ENCODE measurements around the gene TRAF7. TPM values are rescaled to one million over a fixed set of nuclear protein-coding genes. Genes with fewer than 3 reads are reported as not detected.

TRAF7 gene
- total and polyA plus RNA-seq, 2 of the 13 experiments (the other 11 are each of a cell fraction or from before 2014, with no cell fraction given), result 47.9 to 65.6 TPM

- H3K4me2 ChIP-seq (ENCODE audit: low read depth, low read length), result no peak overlapping the region
- ChIA-PET POLR2A (no interaction called here), CTCF (ENCODE audit: low intra/inter-chr PET ratio, low total read pairs) (no interaction called here)
- H3K9me3 ChIP-seq (ENCODE audit: low read length), result no peaks in the 10 kb centered on the region
- H3K79me2 ChIP-seq (ENCODE audit: insufficient read depth, low read length), result no peaks in the 10 kb centered on the region
- DNase-seq (ENCODE audit: low spot score) (no peak), ATAC-seq (no peak), FAIRE-seq (no peak)
- H3K36me3 ChIP-seq (replicated peaks in 1 of 2; ENCODE audit: control insufficient read depth in 1 of 2, insufficient read depth in 2 of 2, low read length in 2 of 2), result peaks cover 17 to 49% of the 10 kb centered on the region in 2 experiments; a peak in 3 of 5 replicates
- WGBS (ENCODE audit: low lambda C conversion rate), result 96% methylated on average over 21 of the region's 47 CpGs
- H4K20me1 ChIP-seq (ENCODE audit: insufficient read depth, low read length), result no peaks in the 10 kb centered on the region
- H3K4me1 ChIP-seq (ENCODE audit: insufficient read depth, low read length), result peaks cover 8% of the 10 kb centered on the region
- in situ Hi-C loops (cut with HindIII; ENCODE audit: extremely low pct_ligation_motif_present, low pct_unique_long_range_greater_than_20kb), result no loop called here
- intact Hi-C loops (cut with micrococcal nuclease; ENCODE audit: unreplicated experiment), result no loop called here
- no peak overlapping the region for H3K27ac ChIP-seq (ENCODE audit: extremely low read length, insufficient read depth, low read length)
- no TSS peak for BruUV-seq (replicated peaks)
- no peak overlapping the region for H2AFZ ChIP-seq (ENCODE audit: low read length)
- no peak overlapping the region for H3K4me3 ChIP-seq (replicated peaks in 1 of 3; ENCODE audit: insufficient read depth in 1 of 3, low read depth in 2 of 3, low read length in 3 of 3)
- no peaks in the 10 kb centered on the region for H3K27me3 ChIP-seq (ENCODE audit: control insufficient read depth in 1 of 2, insufficient read depth in 2 of 2, low read length in 2 of 2)
- no peak overlapping the region for H3K9ac ChIP-seq (ENCODE audit: insufficient read depth, low read depth, low read length)
- TF ChIP-seq, protein P1, sequence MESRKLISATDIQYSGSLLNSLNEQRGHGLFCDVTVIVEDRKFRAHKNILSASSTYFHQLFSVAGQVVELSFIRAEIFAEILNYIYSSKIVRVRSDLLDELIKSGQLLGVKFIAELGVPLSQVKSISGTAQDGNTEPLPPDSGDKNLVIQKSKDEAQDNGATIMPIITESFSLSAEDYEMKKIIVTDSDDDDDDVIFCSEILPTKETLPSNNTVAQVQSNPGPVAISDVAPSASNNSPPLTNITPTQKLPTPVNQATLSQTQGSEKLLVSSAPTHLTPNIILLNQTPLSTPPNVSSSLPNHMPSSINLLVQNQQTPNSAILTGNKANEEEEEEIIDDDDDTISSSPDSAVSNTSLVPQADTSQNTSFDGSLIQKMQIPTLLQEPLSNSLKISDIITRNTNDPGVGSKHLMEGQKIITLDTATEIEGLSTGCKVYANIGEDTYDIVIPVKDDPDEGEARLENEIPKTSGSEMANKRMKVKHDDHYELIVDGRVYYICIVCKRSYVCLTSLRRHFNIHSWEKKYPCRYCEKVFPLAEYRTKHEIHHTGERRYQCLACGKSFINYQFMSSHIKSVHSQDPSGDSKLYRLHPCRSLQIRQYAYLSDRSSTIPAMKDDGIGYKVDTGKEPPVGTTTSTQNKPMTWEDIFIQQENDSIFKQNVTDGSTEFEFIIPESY (CRISPR knock-in tag; IDR thresholded peaks at IDR 0.05), result peak; percentile 91
- TF ChIP-seq KDM5B (CRISPR knock-in tag; IDR thresholded peaks at IDR 0.05; ENCODE audit: borderline replicate concordance), result no peak
- TF ChIP-seq ZNF484 (CRISPR knock-in tag; IDR thresholded peaks at IDR 0.05; ENCODE audit: borderline replicate concordance, low read depth), result no peak
- TF ChIP-seq, protein P2, sequence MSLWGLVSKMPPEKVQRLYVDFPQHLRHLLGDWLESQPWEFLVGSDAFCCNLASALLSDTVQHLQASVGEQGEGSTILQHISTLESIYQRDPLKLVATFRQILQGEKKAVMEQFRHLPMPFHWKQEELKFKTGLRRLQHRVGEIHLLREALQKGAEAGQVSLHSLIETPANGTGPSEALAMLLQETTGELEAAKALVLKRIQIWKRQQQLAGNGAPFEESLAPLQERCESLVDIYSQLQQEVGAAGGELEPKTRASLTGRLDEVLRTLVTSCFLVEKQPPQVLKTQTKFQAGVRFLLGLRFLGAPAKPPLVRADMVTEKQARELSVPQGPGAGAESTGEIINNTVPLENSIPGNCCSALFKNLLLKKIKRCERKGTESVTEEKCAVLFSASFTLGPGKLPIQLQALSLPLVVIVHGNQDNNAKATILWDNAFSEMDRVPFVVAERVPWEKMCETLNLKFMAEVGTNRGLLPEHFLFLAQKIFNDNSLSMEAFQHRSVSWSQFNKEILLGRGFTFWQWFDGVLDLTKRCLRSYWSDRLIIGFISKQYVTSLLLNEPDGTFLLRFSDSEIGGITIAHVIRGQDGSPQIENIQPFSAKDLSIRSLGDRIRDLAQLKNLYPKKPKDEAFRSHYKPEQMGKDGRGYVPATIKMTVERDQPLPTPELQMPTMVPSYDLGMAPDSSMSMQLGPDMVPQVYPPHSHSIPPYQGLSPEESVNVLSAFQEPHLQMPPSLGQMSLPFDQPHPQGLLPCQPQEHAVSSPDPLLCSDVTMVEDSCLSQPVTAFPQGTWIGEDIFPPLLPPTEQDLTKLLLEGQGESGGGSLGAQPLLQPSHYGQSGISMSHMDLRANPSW (CRISPR knock-in tag; IDR thresholded peaks at IDR 0.05; ENCODE audit: borderline replicate concordance), result no peak
- no peak for TF ChIP-seq ATF7 (IDR thresholded peaks at IDR 0.05)
- no peak for TF ChIP-seq ATF7 (CRISPR knock-in tag; IDR thresholded peaks at IDR 0.05)
- TF ChIP-seq ZNF790 (CRISPR knock-in tag; IDR thresholded peaks at IDR 0.05; ENCODE audit: borderline replicate concordance), result no peak
- TF ChIP-seq ZNF687 (CRISPR knock-in tag; IDR thresholded peaks at IDR 0.05), result 0 out of 2 replicates have a peak, but pooled peaks have one; percentile 7
- peak; percentile 67 for TF ChIP-seq AGO2 (optimal IDR thresholded peaks at IDR 0.05; ENCODE audit: low read depth, low read length)
These were observed 15.2 kb downstream of the TRAF7 start for GRCh38 chr16:2170587-2171435.
